HCT116 (cell line): Measurements from ENCODE around the gene LRSAM1. TPM values are rescaled to one million over a fixed set of nuclear protein-coding genes. Genes with fewer than 3 reads are reported as not detected.

Experiments
- ATAC-seq: fragments of 200-7000 bp; cut with Tn5 transposase; 2 replicates; pipeline ENCODE4 v1.9.1; 2020; ENCODE audit warnings: mild to moderate bottlenecking, moderate library complexity
- BruUV-seq: library from RNA; stranded (reverse); fragments of 400-500 nt; replicated peaks from 2 replicates; lab custom pipeline; 2021; lab: Mats Ljungman, UMichigan
- CTCF ChIA-PET: fragments of 300-600 bp; sonication (Branson Sonifier 250); formaldehyde crosslinking; loops from one replicate; lab custom pipeline; 2021; ENCODE audit warnings: antibody characterized with exemption; lab: Charles Lee
- POLR2A ChIA-PET: fragments of 300-600, 350-600 bp; sonication (Branson Sonifier 250); formaldehyde crosslinking; loops from one replicate; lab custom pipeline; 2021; ENCODE audit warnings: antibody characterized with exemption; lab: Charles Lee
- RAD21 ChIA-PET, 2 experiments: fragments of 300-600 bp; sonication (Branson Sonifier 250); formaldehyde crosslinking; loops; one replicate each; lab custom pipeline; 2023; ENCODE audit warnings: low total read pairs in 2 of 2; ENCODE audit not compliant: uncharacterized antibody in 2 of 2, unreplicated experiment in 2 of 2, low non-redundant PET in 1 of 2; lab: Charles Lee
- DNase-seq: peaks from one replicate; pipeline ENCODE4 v3.0.0-alpha.2; 2010; ENCODE audit warnings: low read depth, low spot score
- H2AFZ ChIP-seq: fragments of 200-600 bp; shearing (Covaris generic), sonication (generic); 2 replicates; pipeline ENCODE4 v1.6.1; 2017; ENCODE audit warnings: low read depth, mixed run types, mixed read lengths, antibody characterized with exemption, low read length; ENCODE audit not compliant: poor library complexity, severe bottlenecking
- H3K27ac ChIP-seq: 2 replicates; pipeline ENCODE4 v1.5.1; 2012; ENCODE audit warnings: low read depth, low read length
- H3K27me3 ChIP-seq: fragments of 200-600 bp; sonication (generic); 2 replicates; pipeline ENCODE4 v1.6.1; 2016; ENCODE audit warnings: mixed run types, low read length, mixed read lengths; ENCODE audit not compliant: insufficient read depth
- H3K36me3 ChIP-seq, 2 experiments: fragments of 200-500 bp in 1 of 2; fragments of 200-600 bp in 1 of 2; sonication (Bioruptor generic) in 1 of 2; sonication (generic) in 1 of 2; 2 replicates each; pipeline versions ENCODE4 v1.5.1 to v1.6.1; 2014 to 2016; ENCODE audit warnings: low read length in 2 of 2, inconsistent platforms in 1 of 2, mixed read lengths in 1 of 2, mixed run types in 1 of 2; ENCODE audit not compliant: insufficient read depth in 2 of 2, control insufficient read depth in 1 of 2
- H3K4me1 ChIP-seq, 2 experiments: fragments of 200-600 bp in 1 of 2; sonication (generic) in 1 of 2; 2 replicates each; pipeline versions ENCODE4 v1.5.1 to v1.6.1; 2012 to 2017; ENCODE audit warnings: low read length in 2 of 2, inconsistent platforms in 1 of 2, mild to moderate bottlenecking in 1 of 2, mixed read lengths in 1 of 2, mixed run types in 1 of 2, moderate library complexity in 1 of 2; ENCODE audit not compliant: insufficient read depth in 2 of 2, control insufficient read depth in 1 of 2
- H3K4me2 ChIP-seq: fragments of 200-600 bp; sonication (generic); 2 replicates; pipeline ENCODE4 v1.6.1; 2017; ENCODE audit warnings: mixed run types, low read length, mixed read lengths
- H3K4me3 ChIP-seq, 2 experiments: fragments of 200-600 bp in 1 of 2; sonication (generic) in 1 of 2; replicated peaks in 1 of 2; 2 replicates each; pipeline ENCODE4 v1.5.1; 2011 to 2016; ENCODE audit warnings: low read length in 2 of 2, control low read depth in 1 of 2, low read depth in 1 of 2, mild to moderate bottlenecking in 1 of 2, mixed read lengths in 1 of 2, mixed run types in 1 of 2
- H3K79me2 ChIP-seq: fragments of 200-600 bp; sonication (generic); 2 replicates; pipeline ENCODE4 v1.6.1; 2017; ENCODE audit warnings: mild to moderate bottlenecking, mixed run types, low read length, moderate library complexity, mixed read lengths; ENCODE audit not compliant: insufficient read depth
- H3K9ac ChIP-seq: fragments of 200-600 bp; sonication (generic); 2 replicates; pipeline ENCODE4 v1.6.1; 2016; ENCODE audit warnings: low read length, mixed read lengths
- H3K9me2 ChIP-seq: fragments of 200-600 bp; sonication (generic), shearing (Covaris generic); 2 replicates; pipeline ENCODE4 v1.6.1; 2017; ENCODE audit warnings: mixed run types, mild to moderate bottlenecking, moderate library complexity; ENCODE audit not compliant: insufficient read depth
- H3K9me3 ChIP-seq, 2 experiments: fragments of 200-500 bp in 1 of 2; fragments of 200-600 bp in 1 of 2; sonication (Bioruptor generic) in 1 of 2; sonication (generic) in 1 of 2; 2 replicates each; pipeline ENCODE4 v1.6.1; 2014 to 2017; ENCODE audit warnings: low read length in 2 of 2, mixed read lengths in 2 of 2, inconsistent platforms in 1 of 2, low read depth in 1 of 2, mild to moderate bottlenecking in 1 of 2, mixed run types in 1 of 2, moderate library complexity in 1 of 2; ENCODE audit not compliant: control insufficient read depth in 1 of 2, insufficient read depth in 1 of 2
- H4K20me1 ChIP-seq: fragments of 200-600 bp; sonication (generic), shearing (Covaris generic); 2 replicates; pipeline ENCODE4 v1.6.1; 2017; ENCODE audit warnings: mixed run types, mild to moderate bottlenecking, moderate library complexity; ENCODE audit not compliant: insufficient read depth
- CBX3 ChIP-seq: IDR thresholded peaks from 2 replicates; pipeline ENCODE4 v1.6.1; 2012; ENCODE audit warnings: low read depth
- CEBPB ChIP-seq: IDR thresholded peaks from 2 replicates; pipeline ENCODE4 v1.6.1; 2012; ENCODE audit warnings: low read depth
- EGR1 ChIP-seq: IDR thresholded peaks from 2 replicates; pipeline ENCODE4 v1.6.1; 2012; ENCODE audit warnings: low read depth
- ELF1 ChIP-seq: IDR thresholded peaks from 2 replicates; pipeline ENCODE4 v1.6.1; 2012; ENCODE audit warnings: low read depth, borderline replicate concordance
- EZH2phosphoT487 ChIP-seq: fragments of 200-600 bp; IDR thresholded peaks from 2 replicates; pipeline ENCODE4 v1.6.1; 2018; ENCODE audit warnings: antibody characterized with exemption, borderline replicate concordance
- POLR2A ChIP-seq: IDR thresholded peaks from 2 replicates; pipeline ENCODE4 v1.7.0; 2011; ENCODE audit warnings: borderline replicate concordance; ENCODE audit not compliant: insufficient read depth, insufficient read length; ENCODE audit errors: extremely low read depth
- POLR2AphosphoS5 ChIP-seq: IDR thresholded peaks from 2 replicates; pipeline ENCODE4 v1.6.1; 2011; ENCODE audit warnings: mild to moderate bottlenecking, low read depth, low read length, moderate library complexity
- RAD21 ChIP-seq: IDR thresholded peaks from 2 replicates; pipeline ENCODE4 v1.6.1; 2012; ENCODE audit warnings: low read depth, mild to moderate bottlenecking
- SIN3A ChIP-seq: IDR thresholded peaks from 2 replicates; pipeline ENCODE4 v1.6.1; 2012; ENCODE audit warnings: low read depth
- SP1 ChIP-seq: IDR thresholded peaks from 2 replicates; pipeline ENCODE4 v1.6.1; 2012; ENCODE audit warnings: low read depth
- SRF ChIP-seq: IDR thresholded peaks from 2 replicates; pipeline ENCODE4 v1.6.1; 2012; ENCODE audit warnings: low read depth
- TCF7L2 ChIP-seq: IDR thresholded peaks from 2 replicates; pipeline ENCODE4 v1.7.0; 2011; ENCODE audit warnings: borderline replicate concordance, inconsistent platforms; ENCODE audit not compliant: insufficient read depth, insufficient read length; ENCODE audit errors: extremely low read depth
- YY1 ChIP-seq: IDR thresholded peaks from 2 replicates; pipeline ENCODE4 v1.6.1; 2011; ENCODE audit warnings: low read length, low read depth, moderate library complexity, mild to moderate bottlenecking; ENCODE audit not compliant: insufficient replicate concordance; ENCODE audit errors: extremely low read depth
- ZFX ChIP-seq: fragments of 450-650 bp; IDR thresholded peaks from 2 replicates; pipeline ENCODE4 v1.6.1; 2017
- intact Hi-C: fragments of 100-400 bp; cut with micrococcal nuclease; formaldehyde crosslinking; loops from 2 replicates; pipeline ENCODE4 v1.10.0; 2022
- total RNA-seq: library from RNA; stranded (reverse); gene quantifications from one replicate; pipeline ENCODE4 v1.2.1, GENCODE V29; 2021; ENCODE audit not compliant: unreplicated experiment
- TF ChIP-seq, protein P1 (sequence below): IDR thresholded peaks from 2 replicates; pipeline ENCODE4 v1.6.1; 2012; ENCODE audit warnings: low read depth
- TF ChIP-seq, protein P2 (sequence below): IDR thresholded peaks from 2 replicates; pipeline ENCODE4 v1.6.1; 2012
- TF ChIP-seq, protein P3 (sequence below): IDR thresholded peaks from 2 replicates; pipeline ENCODE4 v1.6.1; 2012
- TF ChIP-seq, protein P4 (sequence below): IDR thresholded peaks from 2 replicates; pipeline ENCODE4 v1.6.1; 2011; ENCODE audit warnings: mild to moderate bottlenecking, low read length, moderate library complexity; ENCODE audit not compliant: insufficient replicate concordance; ENCODE audit errors: extremely low read depth

The LRSAM1 gene
- total RNA-seq, 1 experiment from 2014 or later = 25.9 TPM

DNA sequence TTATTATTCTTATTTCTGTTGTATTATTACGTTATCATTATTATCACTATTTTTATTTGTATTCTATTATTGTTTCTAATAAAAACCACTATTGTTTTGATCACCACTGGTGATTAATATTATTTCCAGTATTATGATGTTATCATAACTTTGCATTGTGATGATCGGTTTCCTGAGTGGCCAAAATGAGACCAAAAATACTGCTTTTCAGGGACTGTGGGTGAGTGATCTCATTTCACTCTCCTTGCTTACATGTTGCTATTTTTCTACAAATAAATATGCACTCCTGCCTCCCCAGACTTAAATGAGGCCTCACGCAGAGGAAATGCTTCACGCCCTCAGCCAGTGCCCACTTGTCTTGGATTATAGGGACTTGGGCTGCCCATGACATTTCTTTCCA, 78.4 kb downstream of the LRSAM1 start:
- intact Hi-C loops = no loop called here
- Histone ChIP-seq H3K27ac (no peak overlapping the region), H3K4me1 (no peaks in the 10 kb centered on the region), H3K9me3 (peaks cover 10 to 16% of the 10 kb centered on the region in 2 experiments; a peak in 3 of 4 replicates), H3K27me3 (no peaks in the 10 kb centered on the region), H4K20me1 (no peaks in the 10 kb centered on the region), H3K79me2 (peaks cover 37% of the 10 kb centered on the region), H3K4me2 (no peak overlapping the region), H3K9ac (no peak overlapping the region), H2AFZ (no peak overlapping the region), H3K4me3 (no peak overlapping the region), H3K9me2 (no peaks in the 10 kb centered on the region), H3K36me3 (peaks cover 16 to 45% of the 10 kb centered on the region in 2 experiments)
- RAD21 ChIA-PET = no interaction called here
- POLR2A ChIA-PET = no interaction called here
- BruUV-seq = no TSS peak
- ATAC-seq = no peak
- TF ChIP-seq EGR1 (no peak), YY1 (no peak), SRF (no peak), ZFX (no peak), CEBPB (no peak), CBX3 (no peak), TCF7L2 (no peak), POLR2AphosphoS5 (no peak), RAD21 (no peak), POLR2A (no peak), EZH2phosphoT487 (no peak), ELF1 (no peak), SIN3A (no peak), SP1 (no peak)
- TF ChIP-seq, protein P1, sequence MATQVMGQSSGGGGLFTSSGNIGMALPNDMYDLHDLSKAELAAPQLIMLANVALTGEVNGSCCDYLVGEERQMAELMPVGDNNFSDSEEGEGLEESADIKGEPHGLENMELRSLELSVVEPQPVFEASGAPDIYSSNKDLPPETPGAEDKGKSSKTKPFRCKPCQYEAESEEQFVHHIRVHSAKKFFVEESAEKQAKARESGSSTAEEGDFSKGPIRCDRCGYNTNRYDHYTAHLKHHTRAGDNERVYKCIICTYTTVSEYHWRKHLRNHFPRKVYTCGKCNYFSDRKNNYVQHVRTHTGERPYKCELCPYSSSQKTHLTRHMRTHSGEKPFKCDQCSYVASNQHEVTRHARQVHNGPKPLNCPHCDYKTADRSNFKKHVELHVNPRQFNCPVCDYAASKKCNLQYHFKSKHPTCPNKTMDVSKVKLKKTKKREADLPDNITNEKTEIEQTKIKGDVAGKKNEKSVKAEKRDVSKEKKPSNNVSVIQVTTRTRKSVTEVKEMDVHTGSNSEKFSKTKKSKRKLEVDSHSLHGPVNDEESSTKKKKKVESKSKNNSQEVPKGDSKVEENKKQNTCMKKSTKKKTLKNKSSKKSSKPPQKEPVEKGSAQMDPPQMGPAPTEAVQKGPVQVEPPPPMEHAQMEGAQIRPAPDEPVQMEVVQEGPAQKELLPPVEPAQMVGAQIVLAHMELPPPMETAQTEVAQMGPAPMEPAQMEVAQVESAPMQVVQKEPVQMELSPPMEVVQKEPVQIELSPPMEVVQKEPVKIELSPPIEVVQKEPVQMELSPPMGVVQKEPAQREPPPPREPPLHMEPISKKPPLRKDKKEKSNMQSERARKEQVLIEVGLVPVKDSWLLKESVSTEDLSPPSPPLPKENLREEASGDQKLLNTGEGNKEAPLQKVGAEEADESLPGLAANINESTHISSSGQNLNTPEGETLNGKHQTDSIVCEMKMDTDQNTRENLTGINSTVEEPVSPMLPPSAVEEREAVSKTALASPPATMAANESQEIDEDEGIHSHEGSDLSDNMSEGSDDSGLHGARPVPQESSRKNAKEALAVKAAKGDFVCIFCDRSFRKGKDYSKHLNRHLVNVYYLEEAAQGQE = no peak
- TF ChIP-seq, protein P2, sequence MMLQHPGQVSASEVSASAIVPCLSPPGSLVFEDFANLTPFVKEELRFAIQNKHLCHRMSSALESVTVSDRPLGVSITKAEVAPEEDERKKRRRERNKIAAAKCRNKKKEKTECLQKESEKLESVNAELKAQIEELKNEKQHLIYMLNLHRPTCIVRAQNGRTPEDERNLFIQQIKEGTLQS = no peak
- TF ChIP-seq, protein P3, sequence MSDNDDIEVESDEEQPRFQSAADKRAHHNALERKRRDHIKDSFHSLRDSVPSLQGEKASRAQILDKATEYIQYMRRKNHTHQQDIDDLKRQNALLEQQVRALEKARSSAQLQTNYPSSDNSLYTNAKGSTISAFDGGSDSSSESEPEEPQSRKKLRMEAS = no peak
- TF ChIP-seq, protein P4, sequence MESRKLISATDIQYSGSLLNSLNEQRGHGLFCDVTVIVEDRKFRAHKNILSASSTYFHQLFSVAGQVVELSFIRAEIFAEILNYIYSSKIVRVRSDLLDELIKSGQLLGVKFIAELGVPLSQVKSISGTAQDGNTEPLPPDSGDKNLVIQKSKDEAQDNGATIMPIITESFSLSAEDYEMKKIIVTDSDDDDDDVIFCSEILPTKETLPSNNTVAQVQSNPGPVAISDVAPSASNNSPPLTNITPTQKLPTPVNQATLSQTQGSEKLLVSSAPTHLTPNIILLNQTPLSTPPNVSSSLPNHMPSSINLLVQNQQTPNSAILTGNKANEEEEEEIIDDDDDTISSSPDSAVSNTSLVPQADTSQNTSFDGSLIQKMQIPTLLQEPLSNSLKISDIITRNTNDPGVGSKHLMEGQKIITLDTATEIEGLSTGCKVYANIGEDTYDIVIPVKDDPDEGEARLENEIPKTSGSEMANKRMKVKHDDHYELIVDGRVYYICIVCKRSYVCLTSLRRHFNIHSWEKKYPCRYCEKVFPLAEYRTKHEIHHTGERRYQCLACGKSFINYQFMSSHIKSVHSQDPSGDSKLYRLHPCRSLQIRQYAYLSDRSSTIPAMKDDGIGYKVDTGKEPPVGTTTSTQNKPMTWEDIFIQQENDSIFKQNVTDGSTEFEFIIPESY = no peak
- no peak for DNase-seq
- CTCF ChIA-PET = no interaction called here
